ENCODE data around the gene GSTA2.
"Not testable (repeated sequence)": the region's sequence is repeated elsewhere in the genome, so short reads cannot be mapped to it uniquely, and the experiment has no call there.

Gene GSTA2

DNA sequence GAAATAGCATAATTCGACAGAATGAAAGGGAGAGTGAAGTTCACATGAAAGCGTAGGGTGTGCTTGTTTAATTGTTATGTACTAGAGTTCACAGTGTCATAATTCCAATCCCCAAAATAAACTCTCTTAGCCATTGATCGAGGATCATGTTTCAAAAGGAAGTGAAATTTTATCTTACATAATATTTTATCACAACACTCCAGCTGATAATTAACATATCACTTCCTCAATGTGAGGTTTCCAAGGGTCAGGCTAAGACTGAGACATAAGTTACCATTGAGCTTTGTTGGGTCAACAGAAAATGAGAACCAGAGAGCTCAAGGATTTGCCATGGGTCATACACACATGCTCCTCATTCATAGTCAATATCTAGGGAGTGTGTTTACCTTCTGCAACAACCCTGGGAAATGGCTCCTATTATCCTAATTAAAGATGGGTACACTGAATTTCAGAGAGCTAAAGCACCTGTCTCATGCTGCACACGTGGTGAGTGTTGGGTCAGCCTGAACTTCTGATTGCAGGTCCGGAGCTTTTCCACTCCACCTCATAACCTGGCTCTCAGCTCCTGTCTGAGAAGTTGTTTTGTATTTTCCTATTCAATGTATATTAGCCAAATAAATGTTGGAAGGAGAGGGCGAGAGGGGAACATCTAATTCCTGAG, 3.0 kb downstream of the GSTA2 start:
- DNase-seq (ENCODE audit: low read depth in 2 of 2), result no peak

DNA sequence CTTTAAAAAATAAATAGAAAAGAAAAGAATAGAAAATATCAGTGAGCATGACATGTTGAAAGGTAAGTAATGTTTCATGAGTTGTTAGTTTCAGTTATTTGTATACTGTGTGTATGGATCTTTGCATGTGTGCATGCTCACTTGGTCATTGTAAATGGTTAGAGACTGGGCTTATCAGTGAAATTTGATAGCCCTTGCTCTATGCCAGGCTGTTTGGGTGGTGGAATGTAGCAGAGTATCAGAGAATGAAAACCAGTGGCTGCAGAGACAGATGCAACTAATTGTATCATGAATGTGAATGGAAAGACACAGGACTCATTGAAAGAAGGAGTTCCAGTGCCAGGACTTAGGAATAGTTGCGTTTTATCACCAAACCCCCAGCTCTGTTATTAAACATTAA, 4.2 kb downstream of the GSTA2 start:
- no peak for DNase-seq (ENCODE audit: low read depth in 2 of 2)

DNA sequence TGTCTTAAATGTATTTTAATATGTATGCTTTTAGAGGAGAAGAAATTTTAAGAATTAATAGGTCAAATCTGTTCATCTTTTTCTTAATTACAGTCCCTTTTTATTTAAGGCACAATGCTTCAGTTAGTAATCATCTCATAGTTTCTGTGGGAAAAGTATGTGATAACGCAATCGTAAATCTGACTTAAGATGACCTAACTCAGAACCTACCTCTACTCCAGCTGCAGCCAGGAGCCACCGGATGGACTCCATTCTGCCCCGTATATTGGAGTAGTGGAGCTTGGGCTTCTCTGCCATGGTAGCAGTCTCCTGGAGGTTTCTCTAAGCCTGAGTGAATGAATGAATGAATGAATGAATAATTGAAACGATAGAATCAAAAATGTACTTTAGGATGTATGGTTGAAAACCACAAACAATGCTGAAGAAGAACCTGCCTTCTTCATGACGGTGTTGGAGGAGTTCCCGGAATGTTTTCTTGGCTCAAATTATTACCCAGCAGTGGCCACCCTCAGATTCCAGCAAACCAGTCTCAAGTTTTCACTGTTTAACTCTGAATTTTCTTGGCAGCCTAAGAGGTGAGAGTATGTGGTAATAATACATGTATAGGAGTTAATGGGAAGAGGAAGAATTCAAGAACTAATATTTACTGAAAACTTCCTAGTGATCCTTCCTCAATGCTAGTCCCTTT, 5.5 kb downstream of the GSTA2 start:
- not testable (repeated sequence) for DNase-seq (ENCODE audit: low read depth in 2 of 2)

DNA sequence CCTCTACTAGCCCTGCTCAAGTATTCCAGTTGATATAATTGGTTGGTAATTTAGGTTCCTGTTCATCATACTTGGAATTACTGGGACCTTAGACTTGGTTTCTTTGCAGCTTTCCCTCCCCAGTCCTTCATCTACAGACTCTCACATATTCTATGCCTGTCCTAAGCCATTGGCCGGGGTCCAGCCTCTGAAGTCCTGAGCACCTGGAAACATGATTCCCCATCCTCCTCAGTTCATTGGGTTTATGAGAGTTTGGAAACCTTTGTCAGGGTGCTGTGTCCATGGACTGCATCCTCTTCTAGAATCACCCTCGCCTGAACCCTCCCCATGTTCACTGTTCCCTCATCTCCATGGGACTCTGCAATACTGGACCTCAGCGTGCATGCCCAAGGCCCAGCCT, 8.8 kb downstream of the GSTA2 start:
- DNase-seq (ENCODE audit: low read depth in 2 of 2), result no peak

DNA sequence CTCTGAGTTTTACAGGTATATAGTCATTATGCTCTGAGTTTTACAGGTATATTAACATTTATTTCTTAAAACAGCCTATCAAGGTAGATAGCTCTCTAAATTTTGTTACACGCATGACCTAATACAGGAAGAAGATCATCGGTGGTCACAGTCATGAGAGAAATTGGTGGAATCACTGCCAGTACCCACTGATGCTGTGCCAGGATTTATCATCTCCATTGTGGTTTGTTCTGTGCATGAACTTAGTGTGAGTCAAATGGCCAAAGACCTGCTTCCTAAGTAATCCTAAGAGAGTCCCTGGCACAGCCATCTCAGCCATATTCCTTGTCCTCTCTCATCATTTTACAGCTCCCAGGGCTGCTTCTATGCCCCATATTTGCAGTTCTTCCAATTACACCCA, 10.1 kb downstream of the GSTA2 start:
- not testable (repeated sequence) for DNase-seq (ENCODE audit: low read depth in 2 of 2)

DNA sequence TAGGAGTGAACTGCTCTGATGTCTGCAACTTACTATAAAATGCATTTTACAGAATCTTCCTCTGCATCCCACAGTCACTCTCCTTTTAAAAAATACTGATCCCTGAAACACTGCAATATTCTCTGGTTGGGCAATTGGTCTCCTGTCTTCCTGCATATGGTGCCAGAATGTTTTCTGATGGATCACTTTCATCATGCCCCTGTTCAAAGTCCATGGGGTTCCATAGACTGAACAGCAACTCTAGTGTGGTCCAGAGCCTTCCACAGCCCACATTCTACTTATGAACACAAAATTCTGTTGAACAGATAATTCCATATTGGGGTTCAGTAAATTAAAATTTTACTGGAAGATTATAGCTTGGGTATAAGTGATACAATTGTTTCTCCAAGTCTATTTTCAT, 11.0 kb downstream of the GSTA2 start:
- no peak for DNase-seq (ENCODE audit: low read depth in 2 of 2)

DNA sequence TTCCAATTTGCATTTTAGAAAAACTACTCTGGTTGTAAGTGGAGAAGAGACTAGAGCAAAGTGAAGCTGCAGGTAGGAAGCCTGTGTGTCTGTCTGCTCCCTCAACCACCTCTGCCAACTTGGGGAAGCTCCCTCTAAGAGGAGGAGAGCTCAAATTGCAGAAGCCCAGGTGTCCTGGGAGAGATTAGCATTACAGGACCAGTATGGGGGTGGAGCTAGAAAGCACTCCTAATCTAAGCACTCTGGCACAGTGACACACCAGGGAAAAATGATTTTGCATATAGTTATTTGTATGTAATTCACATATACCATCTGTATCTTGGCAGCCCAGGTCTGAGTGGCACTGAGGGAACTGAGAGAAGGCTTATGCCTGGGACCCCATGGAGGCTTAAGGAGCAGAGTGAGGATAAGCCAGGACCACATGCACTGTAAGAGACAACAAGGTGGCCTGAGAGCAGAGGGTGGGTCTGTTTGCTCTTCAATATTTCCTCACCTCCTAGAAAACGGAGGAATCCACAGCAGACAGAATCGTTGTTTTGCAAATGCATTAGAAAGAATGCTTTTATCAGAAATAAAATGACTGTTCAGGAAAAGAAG, 13.6 kb downstream of the GSTA2 start:
- no peak for DNase-seq (ENCODE audit: low read depth in 2 of 2)

DNA sequence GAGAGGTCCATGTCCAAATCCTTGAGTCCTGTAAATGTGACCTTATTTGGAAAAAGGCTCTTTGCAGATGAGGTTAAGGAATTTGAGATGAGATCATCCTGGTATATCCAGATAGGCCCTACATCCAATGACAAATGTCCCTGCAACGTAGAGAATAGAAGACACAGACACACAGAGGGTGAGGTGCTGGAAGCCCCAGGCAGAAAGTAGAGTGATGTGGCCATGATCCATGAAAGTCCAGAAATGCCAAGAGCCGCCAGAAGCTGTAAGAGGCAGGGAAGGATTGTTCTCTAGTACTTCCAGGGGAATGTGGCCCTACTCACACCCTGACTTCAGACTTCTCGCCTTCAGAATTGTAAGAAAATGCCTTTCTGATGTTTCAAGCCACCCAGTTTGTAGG, 16.0 kb downstream of the GSTA2 start:
- not testable (repeated sequence) for DNase-seq (ENCODE audit: low read depth in 2 of 2)

DNA sequence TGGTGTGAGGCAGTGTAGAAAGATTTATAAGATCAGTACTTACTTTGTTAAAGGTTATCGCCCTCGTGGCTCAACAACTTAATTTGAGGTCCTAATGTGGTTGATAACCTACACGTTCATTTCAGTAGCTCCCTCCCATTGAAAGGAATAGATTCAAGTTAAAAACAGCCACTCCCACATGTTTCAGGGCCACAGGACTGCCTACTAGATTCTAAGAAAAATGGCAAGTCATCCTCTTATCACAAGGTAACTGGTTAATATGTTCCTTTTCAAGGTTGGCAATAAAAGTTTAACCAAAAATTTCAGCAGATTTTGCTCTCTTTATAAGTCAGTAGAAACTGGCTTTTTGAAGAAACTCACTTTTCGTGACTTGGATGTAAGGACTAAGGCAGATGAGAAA, 17.1 kb downstream of the GSTA2 start:
- no peak for DNase-seq (ENCODE audit: low read depth in 2 of 2)

DNA sequence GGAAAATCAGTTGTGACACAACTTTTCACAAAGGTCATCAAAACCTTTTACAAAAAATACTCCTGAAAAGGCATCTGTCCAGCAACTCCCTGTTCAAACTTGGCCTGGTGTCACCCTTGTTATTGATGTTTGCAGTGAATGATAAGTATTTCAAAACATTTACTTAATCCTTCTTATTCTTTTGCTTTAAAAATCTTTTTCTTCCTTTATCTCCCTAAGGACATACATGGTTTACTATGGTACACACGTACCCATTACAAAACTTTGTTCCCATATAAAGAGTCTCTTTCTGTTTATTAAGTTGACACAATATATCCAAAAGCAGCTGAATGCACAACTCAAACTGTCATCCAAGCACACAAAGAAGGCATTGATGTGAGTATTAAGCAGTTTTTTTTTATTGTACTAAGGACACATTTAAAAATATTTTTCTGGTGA, 17.5 kb downstream of the GSTA2 start:
- no peak for DNase-seq (ENCODE audit: low read depth in 2 of 2)

DNA sequence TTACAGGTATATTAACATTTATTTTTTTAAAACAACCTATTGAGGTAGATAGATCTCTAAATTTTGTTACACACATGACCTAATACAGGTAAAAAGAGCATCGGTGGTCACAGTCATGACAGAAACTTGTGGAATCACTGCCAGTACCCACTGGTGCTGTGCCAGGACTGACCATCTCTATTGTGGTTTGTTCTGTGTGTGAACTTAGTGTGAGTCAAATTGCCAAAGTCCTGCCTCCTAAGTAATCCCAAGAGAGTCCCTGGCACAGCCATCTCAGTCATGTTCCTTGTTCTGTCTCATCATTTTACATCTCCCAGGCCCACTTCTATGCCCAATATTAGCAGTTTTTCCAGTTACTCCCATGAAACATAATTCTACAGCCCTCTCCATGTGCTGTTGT, 21.4 kb downstream of the GSTA2 start:
- DNase-seq (ENCODE audit: low read depth in 2 of 2), result no peak

DNA sequence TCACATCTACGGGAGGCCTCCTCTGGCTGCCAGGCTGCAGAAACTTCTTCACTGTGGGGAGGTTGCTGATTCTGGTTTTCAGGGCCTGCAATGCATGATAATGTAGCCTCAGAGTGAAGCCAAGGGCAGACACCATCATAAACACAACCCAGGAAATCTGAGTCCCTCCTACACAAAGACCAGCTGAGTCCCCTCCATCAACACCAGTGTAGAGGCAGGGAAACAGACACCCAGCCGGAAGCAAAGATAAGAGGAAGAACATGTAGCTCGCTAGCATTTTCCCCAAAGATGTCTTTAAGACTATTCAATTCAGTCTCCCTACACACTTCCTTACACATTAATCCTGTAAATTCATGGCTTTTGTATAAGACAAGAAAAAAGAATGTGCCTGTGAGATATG, 23.6 kb downstream of the GSTA2 start:
- DNase-seq (ENCODE audit: low read depth in 2 of 2), result no peak

DNA sequence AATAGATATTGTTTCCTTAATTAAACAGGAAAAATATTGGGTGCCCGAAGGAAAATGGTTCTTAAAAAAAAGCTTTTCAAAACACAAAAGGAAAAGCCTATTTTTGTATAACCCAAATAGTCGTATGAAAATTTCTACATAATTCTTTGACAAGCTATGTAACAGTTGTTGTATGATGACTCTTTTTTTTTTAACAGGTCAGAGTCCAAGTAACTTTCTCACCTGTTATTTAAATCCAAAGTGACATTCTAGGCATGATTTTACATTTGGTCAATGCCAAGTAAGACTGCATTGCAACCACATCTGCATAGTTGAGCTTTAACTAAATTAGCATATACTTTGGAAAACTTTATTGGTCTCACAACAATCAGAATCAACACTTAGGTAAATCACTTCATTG, 24.1 kb downstream of the GSTA2 start:
- no peak for DNase-seq (ENCODE audit: low read depth in 2 of 2)

DNA sequence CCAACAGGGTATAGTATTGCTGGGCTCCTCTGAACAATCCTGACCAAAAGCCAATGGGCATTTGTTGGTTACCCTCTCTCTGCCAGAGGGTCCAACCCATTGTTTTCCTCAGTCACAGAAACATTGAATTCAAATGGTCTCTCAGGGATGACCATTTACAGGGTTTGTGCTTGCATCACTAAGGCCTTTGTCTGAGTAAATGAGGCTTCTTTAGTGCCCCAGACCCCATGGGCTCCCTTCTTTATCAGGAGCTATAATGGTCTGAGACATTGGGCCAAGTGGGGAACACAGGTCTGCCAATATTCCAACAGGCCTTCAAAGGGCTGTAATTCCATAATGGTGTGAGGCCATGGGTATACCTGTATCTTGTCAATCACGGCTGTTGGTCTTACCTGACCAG, 27.1 kb downstream of the GSTA2 start:
- DNase-seq (ENCODE audit: low read depth in 2 of 2), result no peak

DNA sequence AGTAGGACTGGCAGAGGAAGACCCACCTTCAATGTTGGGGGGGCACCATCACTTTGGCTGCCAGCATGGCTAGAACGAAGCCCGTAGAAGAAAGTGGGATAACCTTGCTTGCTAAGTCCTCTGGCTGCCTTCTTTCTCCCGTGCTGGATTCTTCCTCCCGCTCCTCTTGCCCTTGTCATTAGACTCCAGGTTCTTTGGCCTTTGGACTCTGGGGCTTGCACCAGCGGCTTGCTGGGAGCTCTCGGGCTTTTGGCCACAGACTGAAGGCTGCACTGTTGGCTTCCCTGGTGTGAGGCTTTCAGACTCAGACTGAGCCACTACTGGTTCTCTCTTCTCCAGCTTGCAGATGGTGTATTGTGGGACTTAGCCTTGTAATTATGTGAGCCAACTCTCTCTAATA, 28.2 kb downstream of the GSTA2 start:
- DNase-seq (ENCODE audit: low read depth in 2 of 2), result no peak

DNA sequence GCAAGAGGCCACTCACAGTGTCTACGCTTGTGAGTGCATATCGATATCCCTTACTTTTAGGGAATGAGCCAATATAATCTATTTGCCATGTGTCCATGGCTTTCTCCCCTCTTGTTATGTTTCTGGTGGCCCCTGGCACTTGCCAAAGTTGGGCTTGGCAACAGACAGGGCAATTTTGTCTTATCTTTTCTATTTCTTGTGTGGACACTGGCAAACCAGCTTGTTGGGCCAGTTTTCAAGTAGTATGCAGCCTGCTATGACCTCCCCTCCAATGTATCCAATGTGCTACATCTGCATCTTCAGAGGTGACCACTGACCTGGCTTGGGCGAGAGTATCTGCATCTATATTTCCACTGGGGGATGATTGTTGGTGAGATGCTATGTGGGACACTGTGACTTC, 29.2 kb downstream of the GSTA2 start:
- no peak for DNase-seq (ENCODE audit: low read depth in 2 of 2)

DNA sequence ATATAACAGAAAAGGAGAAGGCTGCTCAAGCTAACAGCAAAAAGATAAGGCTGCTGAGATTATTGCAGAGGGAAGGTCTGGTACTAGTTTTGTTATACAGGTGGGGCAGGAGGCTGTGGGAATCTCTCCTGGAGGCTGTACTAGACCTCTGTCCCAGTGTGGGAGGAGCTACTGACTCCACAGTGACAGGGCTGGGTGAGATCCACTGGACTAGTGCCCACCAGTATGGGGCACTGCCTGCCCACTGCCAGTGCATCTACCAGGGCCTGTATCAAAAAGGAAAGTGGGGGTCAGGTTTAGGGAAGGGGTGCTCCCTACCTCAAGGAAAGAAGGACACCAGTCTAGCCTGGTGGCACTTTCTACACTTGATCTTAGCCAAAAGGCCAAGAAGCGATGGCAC, 30.1 kb downstream of the GSTA2 start:
- no peak for DNase-seq (ENCODE audit: low read depth in 2 of 2)

DNA sequence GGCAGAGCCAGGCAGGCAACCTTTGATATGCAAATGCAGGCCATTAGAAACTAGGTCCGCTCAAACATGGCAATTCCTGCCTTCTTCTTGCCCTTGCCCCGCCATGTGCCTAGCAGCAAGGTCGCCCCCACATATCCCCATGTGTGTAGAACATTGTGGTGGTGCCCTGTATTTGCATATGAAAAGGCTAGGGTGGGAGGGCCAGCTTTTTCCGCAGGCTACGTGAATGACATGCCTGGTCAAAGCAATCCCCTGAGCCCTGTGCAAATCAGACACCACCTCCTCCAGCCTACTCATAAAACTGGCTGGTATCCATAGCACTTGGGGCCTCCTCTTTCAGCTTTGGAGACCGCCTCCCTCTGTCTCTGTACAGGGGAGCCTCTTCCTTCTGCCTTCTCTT, 31.6 kb downstream of the GSTA2 start:
- DNase-seq (ENCODE audit: low read depth in 2 of 2), result no peak

DNA sequence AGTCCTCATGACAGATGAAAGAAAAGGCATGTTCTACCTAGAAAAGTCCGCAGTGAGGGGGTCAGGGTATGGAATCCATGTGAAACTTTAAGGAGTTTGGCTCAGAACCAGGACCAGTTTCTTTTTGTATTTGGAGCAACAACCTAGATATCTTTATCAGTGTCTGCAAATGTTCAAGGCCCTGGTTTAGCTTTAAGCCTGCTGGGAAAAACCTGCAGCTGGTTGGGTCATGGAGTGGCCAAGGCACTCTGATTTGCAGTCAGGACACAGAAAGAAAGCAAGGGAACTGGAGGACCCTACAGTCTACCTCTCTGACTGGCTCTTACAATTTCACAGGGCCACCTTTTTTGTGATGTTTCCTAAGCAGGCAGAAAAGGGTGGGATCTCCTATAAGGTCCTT, 33.7 kb downstream of the GSTA2 start:
- no peak for DNase-seq (ENCODE audit: low read depth in 2 of 2)

DNA sequence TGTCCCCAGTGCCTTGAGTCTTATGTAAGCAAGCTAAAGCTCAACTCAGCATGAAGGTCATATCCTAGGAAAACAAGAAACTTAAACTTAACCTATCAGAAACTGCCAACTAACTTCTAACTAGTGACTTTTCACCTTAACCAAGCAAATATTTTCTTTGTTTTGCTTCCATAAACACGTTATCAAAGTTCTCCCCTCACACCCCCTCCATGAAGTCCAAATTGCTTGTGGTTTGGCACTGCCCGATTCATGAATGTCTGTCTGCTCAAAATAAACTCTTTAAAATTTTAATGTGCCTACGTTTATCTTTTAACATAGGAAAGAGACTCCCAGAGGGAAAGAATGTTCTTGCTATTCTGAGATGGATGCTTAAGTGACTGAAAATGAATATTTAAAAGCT, 34.9 kb downstream of the GSTA2 start:
- no peak for DNase-seq (ENCODE audit: low read depth in 2 of 2)

DNA sequence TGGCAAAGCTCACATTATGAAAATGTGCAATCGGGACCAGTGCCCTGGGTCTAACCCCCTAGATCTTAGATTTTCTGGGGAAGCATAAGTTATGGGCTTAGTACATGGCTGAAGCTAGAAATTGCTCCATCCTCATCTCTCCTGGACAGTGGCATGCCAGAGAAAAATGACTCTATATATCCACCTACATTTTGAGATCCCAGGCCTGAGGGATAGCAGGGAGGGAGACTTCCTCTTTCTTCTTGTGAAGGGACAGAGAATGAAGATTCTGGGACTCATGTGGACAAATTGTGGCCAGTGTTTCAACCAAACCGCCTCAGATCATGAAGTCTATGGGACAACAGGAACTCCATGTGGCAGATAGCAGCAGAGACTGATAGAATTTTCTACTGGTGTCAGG, 35.4 kb downstream of the GSTA2 start:
- no peak for DNase-seq (ENCODE audit: low read depth in 2 of 2)

DNA sequence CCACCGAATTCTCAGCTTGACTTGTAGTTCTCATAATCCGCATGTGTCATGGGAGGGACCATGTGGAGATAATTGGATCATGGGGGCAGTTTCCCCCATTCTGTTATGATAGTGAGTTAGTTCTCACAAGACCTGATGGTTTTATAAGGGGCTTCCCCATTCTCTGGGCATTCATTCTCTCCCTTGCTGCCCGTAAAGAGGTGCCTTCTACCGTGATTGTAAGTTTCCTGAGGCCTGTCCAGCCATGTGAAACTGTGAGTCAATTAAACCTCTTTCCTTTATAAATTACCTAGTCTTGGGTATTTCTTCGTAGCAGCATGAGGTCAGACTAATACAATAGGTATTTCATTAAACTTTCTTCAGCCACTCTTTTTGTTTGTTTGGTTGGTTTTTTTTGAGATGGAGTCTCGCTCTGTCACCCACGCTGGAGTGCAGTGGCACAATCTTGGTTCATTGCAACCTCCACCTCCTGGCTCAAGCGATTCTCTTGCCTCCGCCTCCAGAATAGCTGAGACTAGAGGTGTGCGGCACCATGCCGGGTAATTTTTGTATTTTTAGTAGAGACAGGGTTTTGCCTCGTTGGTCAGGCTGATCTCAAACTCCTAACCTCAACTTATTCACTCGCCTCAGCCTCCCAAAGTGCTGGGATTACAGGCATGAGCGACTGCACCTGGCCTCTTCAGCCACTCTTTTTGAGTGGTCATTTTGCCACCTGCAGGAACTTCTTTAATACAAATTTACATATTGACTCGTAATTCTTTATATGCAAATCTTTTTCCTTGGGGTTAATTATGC, 36.3 kb downstream of the GSTA2 start:
- no peak for DNase-seq (ENCODE audit: low read depth in 2 of 2)

DNA sequence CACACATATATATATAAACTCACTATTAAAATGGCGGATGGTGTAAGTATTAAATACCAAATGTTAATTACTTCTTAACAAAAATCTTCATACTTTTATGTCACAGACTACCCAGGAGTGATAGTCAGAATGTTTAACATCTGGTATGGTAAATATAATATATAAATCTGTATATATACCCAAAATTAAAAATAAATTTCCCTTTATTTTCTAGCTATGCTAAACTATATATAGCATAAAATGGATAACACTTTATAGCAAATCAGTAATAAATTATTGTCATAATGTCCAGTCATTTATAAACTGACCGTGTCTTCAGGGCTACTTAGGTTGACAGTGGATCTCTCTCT, 37.1 kb downstream of the GSTA2 start:
- no peak for DNase-seq (ENCODE audit: low read depth in 2 of 2)

Data from stimulated activated CD8-positive, alpha-beta memory T cell treated with anti-CD3 and anti-CD28 coated beads, Interleukin-15, amount 100 ng/mL, for 48 hours (primary cell).